Airway epithelial cell (primary cell): ENCODE results near the gene CDK2. TPM values are rescaled to one million over a fixed set of nuclear protein-coding genes. Genes with fewer than 3 reads are reported as not detected.

Source experiments
- total RNA-seq: library from RNA; depleted of rRNA; stranded (reverse); fragments of >200 nt; gene quantifications from 2 replicates; pipeline ENCODE4 v1.2.3, GENCODE V29; 2015

The CDK2 gene
- 36.7 and 43.8 TPM in 2 replicates for total RNA-seq

DNA sequence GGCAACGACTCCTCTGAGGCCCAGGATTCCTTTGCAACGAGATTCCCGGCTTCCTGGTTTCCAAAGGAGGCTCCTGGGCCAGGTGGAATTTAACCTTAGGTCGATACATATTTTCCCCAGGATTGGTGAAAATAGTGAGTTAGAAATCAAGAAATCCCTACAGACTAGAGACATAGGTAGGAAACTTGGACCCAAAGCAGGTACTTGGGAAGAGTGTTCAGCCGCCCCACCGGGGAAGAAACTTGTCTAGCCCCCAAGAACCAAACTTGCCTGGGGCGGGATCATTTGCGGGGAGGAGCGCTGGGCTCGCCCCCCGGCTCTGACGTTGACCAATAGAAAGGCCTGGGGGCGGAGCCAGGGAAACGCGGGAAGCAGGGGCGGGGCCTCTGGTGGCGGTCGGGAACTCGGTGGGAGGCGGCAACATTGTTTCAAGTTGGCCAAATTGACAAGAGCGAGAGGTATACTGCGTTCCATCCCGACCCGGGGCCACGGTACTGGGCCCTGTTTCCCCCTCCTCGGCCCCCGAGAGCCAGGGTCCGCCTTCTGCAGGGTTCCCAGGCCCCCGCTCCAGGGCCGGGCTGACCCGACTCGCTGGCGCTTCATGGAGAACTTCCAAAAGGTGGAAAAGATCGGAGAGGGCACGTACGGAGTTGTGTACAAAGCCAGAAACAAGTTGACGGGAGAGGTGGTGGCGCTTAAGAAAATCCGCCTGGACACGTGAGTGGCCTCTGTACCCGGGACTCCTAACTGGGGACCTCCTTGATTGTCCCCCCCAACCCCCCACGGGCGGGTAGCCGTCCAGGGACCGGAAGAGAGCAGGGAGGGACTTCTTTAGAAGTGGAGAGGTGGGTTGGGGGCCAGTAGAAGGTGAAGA lies at the start of gene CDK2:
Gene CDK2, plus strand, starts transcription at position 423 of the 874 bp plus-strand sequence. Its CDS starts 179 bp downstream, at position 602.

DNA sequence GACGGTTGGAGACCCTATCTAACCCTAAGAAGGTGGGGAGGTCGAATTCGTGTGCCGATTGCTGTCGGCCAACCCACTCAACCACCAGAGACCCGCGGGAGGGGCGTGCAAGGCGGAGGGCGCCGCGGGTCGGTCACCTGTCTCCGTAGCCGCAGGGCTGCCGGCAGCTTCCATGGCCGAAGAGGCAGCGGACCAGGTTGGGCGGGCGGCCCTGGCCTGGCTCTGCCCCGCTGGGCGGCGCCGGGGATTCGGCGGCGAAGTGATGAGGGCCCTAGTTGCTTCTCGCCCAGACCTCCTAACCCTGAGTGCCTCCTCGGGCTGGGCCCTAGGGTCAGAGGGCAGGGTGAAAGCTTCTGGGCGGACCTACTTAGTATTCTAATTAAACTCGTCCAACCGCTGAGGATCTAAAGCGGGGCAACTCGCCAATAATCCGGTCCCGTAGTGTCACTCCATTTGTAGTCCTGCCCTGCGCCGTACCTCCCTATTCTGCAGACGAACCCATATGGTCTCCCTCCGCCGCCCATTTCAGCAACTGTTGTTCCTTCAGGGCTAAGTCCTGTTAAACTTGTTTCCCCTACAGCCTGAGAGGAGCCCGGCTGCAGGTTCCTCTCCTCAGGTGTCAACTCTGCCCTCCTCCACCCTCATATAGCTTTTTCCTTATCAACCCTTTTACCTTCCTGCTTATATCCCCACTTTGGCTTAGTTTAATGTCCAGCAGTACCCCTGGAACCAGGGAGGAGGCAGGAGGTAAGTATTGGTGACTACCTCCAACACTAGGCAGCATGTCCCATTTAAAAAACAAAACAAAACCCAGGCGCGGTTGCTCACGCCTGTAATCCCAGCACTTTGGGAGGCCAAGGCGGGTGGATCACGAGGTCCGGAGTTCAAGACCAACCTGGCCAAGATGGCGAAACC lies 38.8 kb upstream of the CDK2 start, which contains the start of gene PYM1:
Gene PYM1, minus strand, starts transcription at position 307 of the 915 bp plus-strand sequence. Its CDS starts 133 bp downstream, at position 174.

DNA sequence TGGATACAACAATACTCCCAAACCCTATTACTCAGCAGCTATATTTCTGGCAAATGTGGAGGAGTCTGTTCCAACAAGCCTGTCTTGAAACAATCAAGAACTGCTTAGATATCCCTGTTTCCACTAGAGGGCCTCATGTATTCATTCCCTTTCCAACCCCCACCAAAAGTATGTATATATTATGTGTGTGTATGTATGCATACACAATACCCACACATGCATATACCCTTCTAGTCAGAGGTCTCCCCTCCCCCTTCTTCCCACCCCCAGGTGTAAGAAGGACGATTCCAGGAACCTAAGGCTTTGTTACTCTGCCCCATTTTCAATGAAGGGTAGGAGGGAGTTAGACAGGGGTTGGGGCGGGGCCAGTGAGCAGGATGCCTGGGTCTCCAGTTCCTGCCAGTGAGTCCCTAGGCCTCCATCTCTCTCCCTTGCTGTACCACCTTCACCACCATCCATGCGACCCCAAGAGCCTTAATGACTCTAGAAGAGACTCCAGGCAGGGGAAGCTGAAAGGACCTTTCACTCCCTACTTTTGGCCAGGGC lies 35.8 kb upstream of the CDK2 start, which contains the start of gene DGKA:
Gene DGKA, plus strand, starts transcription at position 392 of the 546 bp plus-strand sequence. CDS start 5,342 bp downstream, outside the sequence.

DNA sequence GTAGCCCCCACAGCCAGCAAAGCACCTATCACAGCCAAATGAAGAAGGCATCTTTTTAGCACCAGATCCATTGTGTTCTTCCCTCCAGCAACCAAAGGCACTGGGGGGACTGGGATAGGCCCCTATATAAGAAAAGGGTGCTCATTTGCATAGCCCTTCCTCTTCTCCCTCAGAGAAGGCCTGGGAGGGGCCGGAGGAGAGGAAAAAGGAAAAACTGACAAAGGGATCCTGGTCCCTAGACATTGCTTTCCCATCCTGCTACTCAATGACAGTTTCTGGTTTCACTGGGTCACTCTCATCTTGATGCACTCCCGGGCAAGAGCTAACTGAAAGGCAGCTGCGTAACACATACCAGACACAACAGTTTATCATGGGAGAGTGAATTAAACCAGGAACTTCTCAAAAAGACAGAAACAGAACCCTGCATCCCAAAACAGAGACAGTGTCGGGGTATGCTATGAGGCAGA lies 656 bp upstream of the CDK2 start, which contains the start of gene PMEL:
Gene PMEL, minus strand, starts transcription at position 102 of the 467 bp plus-strand sequence. Its CDS starts 31 bp downstream, at position 71.

DNA sequence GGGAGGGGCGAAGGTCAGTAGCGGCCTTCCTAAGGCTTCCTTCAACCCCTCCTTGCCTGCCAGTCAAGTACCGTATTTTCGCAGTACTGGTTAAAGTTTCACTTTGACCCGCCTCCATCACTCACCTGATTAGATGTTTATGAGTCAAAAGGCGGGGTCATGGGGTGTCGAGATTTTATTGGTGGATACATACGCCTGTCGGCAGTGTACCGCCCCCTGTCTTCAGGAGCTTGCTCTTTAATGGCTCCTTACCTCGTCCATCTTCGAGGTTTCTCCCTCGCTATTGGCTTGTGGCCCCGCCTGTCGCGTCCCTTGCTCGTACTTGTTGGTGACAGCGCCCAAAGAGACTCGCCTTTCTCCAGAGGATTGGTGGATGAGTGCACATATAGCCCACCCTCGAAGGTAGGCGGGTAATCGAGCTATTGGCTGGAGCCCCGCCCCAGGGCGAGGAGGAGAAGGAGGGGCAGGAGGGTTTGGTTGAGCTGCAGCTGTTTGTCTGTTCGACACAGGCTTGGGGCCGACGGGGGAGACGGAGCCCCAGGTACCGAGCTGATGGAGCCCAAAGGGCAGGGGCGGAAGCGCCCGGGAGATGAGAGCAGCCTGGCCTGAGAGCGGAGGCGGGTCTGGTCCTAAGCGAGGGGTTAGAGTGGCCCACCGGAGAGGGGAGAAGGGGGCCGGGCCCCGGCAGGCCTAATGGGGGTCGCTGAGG lies 7.1 kb downstream of the CDK2 start, which contains the start of gene RAB5B:
Gene RAB5B, plus strand, starts transcription at position 480 of the 709 bp plus-strand sequence. CDS start 12,883 bp downstream, outside the sequence.

DNA sequence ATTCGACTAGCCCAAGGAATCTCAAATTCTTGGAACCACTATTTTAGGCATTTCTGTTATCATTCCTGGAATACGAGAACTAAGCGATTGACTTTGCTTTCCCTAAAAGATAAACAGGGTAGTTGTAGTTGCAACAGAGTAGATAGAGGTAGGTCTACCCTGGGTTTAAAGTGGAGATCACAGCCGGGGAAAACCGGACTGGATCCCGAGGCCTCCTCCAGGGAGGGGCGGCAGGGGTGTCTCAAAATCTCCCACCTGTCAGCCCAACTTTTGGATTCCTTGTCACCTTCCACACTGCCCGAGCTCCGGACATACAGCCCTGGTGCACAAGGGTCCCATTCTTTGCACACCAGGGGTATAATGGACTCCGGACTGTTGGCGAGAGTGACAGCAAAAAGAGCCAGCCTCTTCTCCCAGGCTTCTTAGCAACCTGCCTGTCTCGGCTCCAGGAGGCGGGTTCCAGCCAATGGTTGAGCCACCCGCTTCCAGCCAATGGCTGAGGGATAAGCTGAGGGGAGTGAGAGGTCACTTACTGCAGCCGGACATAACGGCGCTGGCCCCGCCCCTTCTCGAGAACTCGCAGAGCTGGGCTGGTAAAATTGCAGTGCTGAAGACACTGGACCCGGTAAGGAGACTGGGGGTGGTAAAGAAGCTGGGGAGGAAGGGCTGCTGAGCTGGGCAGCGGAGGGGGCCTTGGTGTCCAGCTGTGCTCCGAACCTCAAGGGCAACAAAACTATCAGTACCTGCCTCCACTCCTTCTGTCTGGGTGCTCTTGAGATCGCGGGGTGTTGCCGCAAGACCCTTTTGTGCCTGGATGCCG lies 30.3 kb downstream of the CDK2 start, which contains the start of gene SUOX:
Gene SUOX, plus strand, starts transcription at position 562 of the 820 bp plus-strand sequence. CDS start 4,946 bp downstream, outside the sequence.

DNA sequence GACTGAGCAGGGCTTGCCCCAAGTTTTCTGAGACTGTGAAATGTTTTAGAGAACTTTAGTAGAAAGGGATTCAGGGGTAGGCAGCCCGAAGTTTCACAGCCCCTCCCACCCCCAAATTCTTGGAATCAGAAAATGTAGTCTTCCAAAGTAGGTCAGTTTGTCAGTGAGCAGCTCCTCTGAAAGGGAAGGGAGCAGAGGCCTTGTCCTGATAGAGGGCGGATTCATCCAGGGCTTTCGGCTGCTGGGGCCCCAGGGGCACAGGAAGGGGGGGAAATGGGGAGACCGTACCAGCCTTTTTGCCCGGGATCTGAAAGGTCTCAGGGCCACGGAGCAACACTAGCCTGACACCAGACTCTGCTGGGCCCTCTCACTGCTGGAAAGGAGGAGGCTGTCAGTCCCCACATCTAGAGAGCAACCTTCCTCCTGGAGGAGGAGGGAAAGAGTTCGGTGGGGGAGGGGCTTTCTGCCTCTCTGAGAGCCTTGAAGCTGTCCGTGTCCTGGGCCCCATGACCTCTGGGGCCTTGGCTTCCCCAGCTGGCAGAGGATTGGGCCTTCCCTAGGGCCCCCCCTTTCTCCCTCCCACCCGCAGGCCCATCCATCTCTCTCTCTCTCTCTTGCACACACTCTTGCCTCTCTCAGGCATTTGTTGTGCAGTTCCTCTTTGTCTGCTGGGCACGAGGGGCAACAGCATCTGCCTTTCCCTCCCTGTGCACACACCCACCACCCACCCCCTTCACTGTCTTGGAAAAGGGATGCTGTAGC lies 54.0 kb downstream of the CDK2 start, which contains the start of gene IKZF4:
Gene IKZF4, plus strand, starts transcription at position 621 of the 762 bp plus-strand sequence. CDS start 451 bp downstream, outside the sequence.

Other genes with a start within 250 kb of the CDK2 start
- 0.63 TPM in 1 of 2 replicates, not detected in the other for gene RDH5, start 246.4 kb upstream of the CDK2 start, total RNA-seq
- 551 and 563 TPM in 2 replicates for gene CD63, start 237.8 kb upstream of the CDK2 start, total RNA-seq
- gene GDF11, start 223.7 kb upstream of the CDK2 start, total RNA-seq, result 6.0 and 9.2 TPM in 2 replicates
- gene SARNP, start 149.1 kb upstream of the CDK2 start, total RNA-seq, result 116 and 121 TPM in 2 replicates
- 37.2 and 39.4 TPM in 2 replicates for gene ORMDL2, start 148.8 kb upstream of the CDK2 start, total RNA-seq
- gene DNAJC14, start 137.2 kb upstream of the CDK2 start, total RNA-seq, result 19.1 and 29.6 TPM in 2 replicates
- gene MMP19, start 123.9 kb upstream of the CDK2 start, total RNA-seq, result 1.1 and 1.2 TPM in 2 replicates
- 57.3 and 64.0 TPM in 2 replicates for gene PYM1, start 38.9 kb upstream of the CDK2 start, total RNA-seq
- gene DGKA, start 35.7 kb upstream of the CDK2 start, total RNA-seq, result 141 and 497 TPM in 2 replicates
- gene PMEL, start 788 bp upstream of the CDK2 start, total RNA-seq, result 1.9 and 2.6 TPM in 2 replicates
- 47.2 and 66.3 TPM in 2 replicates for gene RAB5B, start 7.2 kb downstream of the CDK2 start, total RNA-seq
- gene SUOX, start 30.4 kb downstream of the CDK2 start, total RNA-seq, result 14.6 and 15.9 TPM in 2 replicates
- gene IKZF4, start 54.2 kb downstream of the CDK2 start, total RNA-seq, result 2.2 and 4.6 TPM in 2 replicates
- 1,471 and 1,883 TPM in 2 replicates for gene RPS26, start 75.1 kb downstream of the CDK2 start, total RNA-seq
- gene ERBB3, start 113.3 kb downstream of the CDK2 start, total RNA-seq, result 22.6 and 36.5 TPM in 2 replicates
- 322 and 323 TPM in 2 replicates for gene PA2G4, start 137.7 kb downstream of the CDK2 start, total RNA-seq
- gene RPL41, start 149.8 kb downstream of the CDK2 start, total RNA-seq, result 4,695 and 6,389 TPM in 2 replicates
- gene ZC3H10, start 151.4 kb downstream of the CDK2 start, total RNA-seq, result 0.98 and 2.2 TPM in 2 replicates
- 152 and 202 TPM in 2 replicates for gene ESYT1, start 161.4 kb downstream of the CDK2 start, total RNA-seq
- 56.0 and 95.3 TPM in 2 replicates for gene MYL6B, start 185.8 kb downstream of the CDK2 start, total RNA-seq
- 1,958 and 2,366 TPM in 2 replicates for gene MYL6, start 191.5 kb downstream of the CDK2 start, total RNA-seq
- 22.7 and 28.4 TPM in 2 replicates for gene SMARCC2, start 222.7 kb downstream of the CDK2 start, total RNA-seq